Caco-2 (cell line): ENCODE results near the gene CEP131. TPM values are rescaled to one million over a fixed set of nuclear protein-coding genes. Genes with fewer than 3 reads are reported as not detected.

ENCODE experiments used
- BruUV-seq: library from RNA; stranded (reverse); fragments of 400-500 nt; replicated peaks from 2 replicates; lab custom pipeline; 2021; lab: Mats Ljungman, UMichigan
- CTCF ChIA-PET: fragments of 300-600 bp; sonication (Branson Sonifier 250); formaldehyde crosslinking; loops from one replicate; lab custom pipeline; 2022; ENCODE audit warnings: antibody characterized with exemption; lab: Charles Lee
- POLR2A ChIA-PET: fragments of 300-600 bp; sonication (Branson Sonifier 250); formaldehyde crosslinking; loops from one replicate; lab custom pipeline; 2022; ENCODE audit warnings: antibody characterized with exemption; lab: Charles Lee
- DNase-seq, 2 experiments: peaks; one replicate each; pipeline versions ENCODE4 v3.0.0 to v3.0.0-alpha.2; 2020 to 2022
- H3K27me3 ChIP-seq: replicated peaks from 2 replicates; pipeline ENCODE4 v1.6.0; 2011; ENCODE audit warnings: low read length; ENCODE audit not compliant: control insufficient read depth, insufficient read depth
- H3K36me3 ChIP-seq: 2 replicates; pipeline ENCODE4 v1.5.1; 2011; ENCODE audit warnings: low read length; ENCODE audit not compliant: control insufficient read depth, insufficient read depth
- H3K4me1 ChIP-seq: fragments of 250-450 bp; sonication (Bioruptor Pico); 2 replicates; pipeline ENCODE4 v1.5.1; 2020; ENCODE audit warnings: mild to moderate bottlenecking
- H3K4me3 ChIP-seq: 2 replicates; pipeline ENCODE4 v1.5.1; 2011; ENCODE audit warnings: low read depth, mild to moderate bottlenecking, control low read depth, low read length
- H3K9me3 ChIP-seq: fragments of 250-450 bp; sonication (Bioruptor Pico); 2 replicates; pipeline ENCODE4 v1.5.1; 2020; ENCODE audit warnings: mild to moderate bottlenecking, moderate library complexity
- H3K27ac Mint-ChIP-seq: one replicate; pipeline ENCODE4 v1.8.0; 2022; ENCODE audit warnings: mixed read lengths; ENCODE audit not compliant: unreplicated experiment
- H3K27me3 Mint-ChIP-seq: one replicate; pipeline ENCODE4 v1.8.0; 2022; ENCODE audit warnings: mixed read lengths; ENCODE audit not compliant: insufficient read depth, unreplicated experiment
- H3K36me3 Mint-ChIP-seq: one replicate; pipeline ENCODE4 v1.8.0; 2022; ENCODE audit warnings: mild to moderate bottlenecking, mixed read lengths; ENCODE audit not compliant: insufficient read depth, unreplicated experiment
- H3K4me1 Mint-ChIP-seq: one replicate; pipeline ENCODE4 v1.8.0; 2022; ENCODE audit warnings: low read depth, mixed read lengths; ENCODE audit not compliant: unreplicated experiment
- H3K4me3 Mint-ChIP-seq: one replicate; pipeline ENCODE4 v1.8.0; 2022; ENCODE audit warnings: mild to moderate bottlenecking, moderate library complexity, mixed read lengths; ENCODE audit not compliant: unreplicated experiment
- H3K9me3 Mint-ChIP-seq: one replicate; pipeline ENCODE4 v1.8.0; 2022; ENCODE audit warnings: mixed read lengths; ENCODE audit not compliant: unreplicated experiment
- CTCF ChIP-seq, 2 experiments: fragments of 200-600 bp in 1 of 2; IDR thresholded peaks; 1 replicate in 1 of 2; 2 replicates in 1 of 2; pipeline versions ENCODE4 v1.5.1 to v1.8.0; 2011 to 2022; ENCODE audit warnings: antibody characterized with exemption in 1 of 2, control low read depth in 1 of 2, inconsistent platforms in 1 of 2, low read depth in 1 of 2, low read length in 1 of 2, mild to moderate bottlenecking in 1 of 2, moderate library complexity in 1 of 2; ENCODE audit not compliant: insufficient read depth in 1 of 2, severe bottlenecking in 1 of 2, unreplicated experiment in 1 of 2
- intact Hi-C: fragments of 100-400 bp; cut with micrococcal nuclease; formaldehyde crosslinking; loops from one replicate; pipeline ENCODE4 v1.10.0; 2022; ENCODE audit not compliant: unreplicated experiment
- total RNA-seq: library from RNA; stranded (reverse); gene quantifications from 2 replicates; pipeline ENCODE4 v1.2.3, GENCODE V29; 2022

The CEP131 gene
- total RNA-seq, 1 experiment from 2014 or later = 28.4 TPM

- Histone ChIP-seq H3K36me3 (no peaks in the 10 kb centered on the region), H3K4me3 (no peak overlapping the region), H3K4me1 (peaks cover 6% of the 10 kb centered on the region), H3K9me3 (no peaks in the 10 kb centered on the region), H3K27me3 (no peaks in the 10 kb centered on the region)
- BruUV-seq = no TSS peak
- TF ChIP-seq CTCF (IDR thresholded peaks at IDR 0.05; ENCODE audit: insufficient read depth in 1 of 2, low read depth in 1 of 2, low read length in 1 of 2, severe bottlenecking in 1 of 2, unreplicated experiment in 1 of 2) = no peak
- no peak overlapping the region for H3K27ac Mint-ChIP-seq
- no peaks in the 10 kb centered on the region for H3K27me3 Mint-ChIP-seq
- peaks cover 6% of the 10 kb centered on the region for H3K4me1 Mint-ChIP-seq
- CTCF ChIA-PET = interaction anchor here (0.6 kb wide), 2 partner anchors 88 to 332 kb away, joined by 3 to 4 read pairs; no protein-coding TSS in a partner anchor
- POLR2A ChIA-PET = no interaction called here
- H3K4me3 Mint-ChIP-seq = peak overlapping the region; percentile 42
- DNase-seq = no peak
- H3K36me3 Mint-ChIP-seq = peaks cover 63% of the 10 kb centered on the region
- no peaks in the 10 kb centered on the region for H3K9me3 Mint-ChIP-seq
- intact Hi-C loops = no loop called here
These were observed 18.4 kb upstream of the CEP131 start for GRCh38 chr17:81241203-81241602.

GRCh38 chr17:81240761-81241160 lies 18.0 kb upstream of the CEP131 start:
- Histone ChIP-seq H3K4me1 (peaks cover 10% of the 10 kb centered on the region), H3K4me3 (no peak overlapping the region), H3K9me3 (no peaks in the 10 kb centered on the region), H3K36me3 (no peaks in the 10 kb centered on the region), H3K27me3 (no peaks in the 10 kb centered on the region)
- TF ChIP-seq CTCF (IDR thresholded peaks at IDR 0.05; ENCODE audit: insufficient read depth in 1 of 2, low read depth in 1 of 2, low read length in 1 of 2, severe bottlenecking in 1 of 2, unreplicated experiment in 1 of 2) = no peak
- intact Hi-C loops = no loop called here
- Mint-ChIP-seq H3K27me3 (no peaks in the 10 kb centered on the region), H3K4me1 (peaks cover 6% of the 10 kb centered on the region), H3K36me3 (peaks cover 58% of the 10 kb centered on the region), H3K9me3 (no peaks in the 10 kb centered on the region), H3K27ac (no peak overlapping the region), H3K4me3 (peak overlapping the region; percentile 82)
- ChIA-PET CTCF (interaction anchor here (0.6 kb wide), 2 partner anchors 87 to 332 kb away, joined by 3 to 4 read pairs; no protein-coding TSS in a partner anchor), POLR2A (no interaction called here)
- DNase-seq = no peak
- no TSS peak for BruUV-seq

GRCh38 chr17:81239714-81240555 lies 17.2 kb upstream of the CEP131 start:
- Mint-ChIP-seq H3K27me3 (no peaks in the 10 kb centered on the region), H3K9me3 (no peaks in the 10 kb centered on the region), H3K36me3 (peaks cover 51% of the 10 kb centered on the region), H3K4me3 (peak overlapping the region; percentile 82), H3K27ac (peak overlapping the region; percentile 71), H3K4me1 (peaks cover 12% of the 10 kb centered on the region)
- intact Hi-C loops = loop anchor here (1.0 to 2.0 kb wide), 3 partner anchors 17 to 107 kb away; no protein-coding TSS in a partner anchor
- Histone ChIP-seq H3K4me1 (peaks cover 18% of the 10 kb centered on the region), H3K4me3 (peak overlapping the region; percentile 87), H3K9me3 (no peaks in the 10 kb centered on the region), H3K36me3 (no peaks in the 10 kb centered on the region), H3K27me3 (no peaks in the 10 kb centered on the region)
- BruUV-seq = TSS peak; percentile 41
- CTCF ChIA-PET = interaction anchor here (0.7 to 1.5 kb wide), 6 partner anchors 17 to 245 kb away, joined by 3 to 11 read pairs (median 3); partner anchors contain the start of genes BAHCC1 and CEP131
- no peak for DNase-seq
- no peak for TF ChIP-seq CTCF (IDR thresholded peaks at IDR 0.05; ENCODE audit: insufficient read depth in 1 of 2, low read depth in 1 of 2, low read length in 1 of 2, severe bottlenecking in 1 of 2, unreplicated experiment in 1 of 2)
- POLR2A ChIA-PET = interaction anchor here (0.6 to 1.5 kb wide), 6 partner anchors 17 to 272 kb away, joined by 3 to 34 read pairs (median 4); partner anchors contain the start of genes ACTG1, BAHCC1 and CEP131
